Fibroblast of lung (primary cell): Measurements from ENCODE around the gene ERBB4. TPM values are rescaled to one million over a fixed set of nuclear protein-coding genes. Genes with fewer than 3 reads are reported as not detected.

Experiments used
- DNase-seq, 2 donors: peaks; one replicate each; pipeline versions ENCODE4 v3.0.0 to v3.0.0-alpha.2; 2010; ENCODE audit warnings: low read depth in 2 of 2
- H2AFZ ChIP-seq: 2 replicates; pipeline ENCODE4 v1.5.1; 2012; ENCODE audit warnings: low read length, control low read depth, inconsistent platforms
- H3K27ac ChIP-seq: 2 replicates; pipeline ENCODE4 v1.5.1; 2011; ENCODE audit warnings: low read length, control low read depth; ENCODE audit not compliant: insufficient read depth
- H3K27me3 ChIP-seq: 2 replicates; pipeline ENCODE4 v1.5.1; 2011; ENCODE audit warnings: mild to moderate bottlenecking, low read length; ENCODE audit not compliant: control insufficient read depth, insufficient read depth
- H3K36me3 ChIP-seq: 2 replicates; pipeline ENCODE4 v1.5.1; 2011; ENCODE audit warnings: low read length; ENCODE audit not compliant: control insufficient read depth, insufficient read depth
- H3K4me1 ChIP-seq: 2 replicates; pipeline ENCODE4 v1.5.1; 2011; ENCODE audit warnings: low read length; ENCODE audit not compliant: control insufficient read depth, insufficient read depth; ENCODE audit errors: extremely low read depth
- H3K4me2 ChIP-seq: 2 replicates; pipeline ENCODE4 v1.5.1; 2011; ENCODE audit warnings: low read length, control low read depth; ENCODE audit not compliant: insufficient read depth; ENCODE audit errors: extremely low read depth
- H3K4me3 ChIP-seq, 4 experiments: fragments of 200-600 bp in 1 of 4; sonication (generic) in 1 of 4; replicated peaks in 1 of 4; 2 replicates each; pipeline ENCODE4 v1.5.1; 2011 to 2016; ENCODE audit warnings: low read length in 4 of 4, low read depth in 3 of 4, mild to moderate bottlenecking in 3 of 4, control low read depth in 2 of 4, inconsistent platforms in 1 of 4, mixed read lengths in 1 of 4; ENCODE audit not compliant: insufficient read depth in 1 of 4; ENCODE audit errors: control extremely low read depth in 1 of 4
- H3K79me2 ChIP-seq: 2 replicates; pipeline ENCODE4 v1.5.1; 2012; ENCODE audit warnings: mild to moderate bottlenecking, low read length, inconsistent platforms; ENCODE audit not compliant: control insufficient read depth, insufficient read depth
- H3K9ac ChIP-seq: 2 replicates; pipeline ENCODE4 v1.5.1; 2011; ENCODE audit warnings: mild to moderate bottlenecking, low read length, control low read depth; ENCODE audit not compliant: insufficient read depth
- H3K9me3 ChIP-seq: 2 replicates; pipeline ENCODE4 v1.5.1; 2012; ENCODE audit warnings: low read depth, low read length; ENCODE audit not compliant: control insufficient read depth, insufficient read depth
- H4K20me1 ChIP-seq: 2 replicates; pipeline ENCODE4 v1.5.1; 2011; ENCODE audit warnings: low read length; ENCODE audit not compliant: control insufficient read depth, insufficient read depth; ENCODE audit errors: extremely low read depth
- EZH2 ChIP-seq: IDR thresholded peaks from 2 replicates; pipeline ENCODE4 v1.5.1; 2012; ENCODE audit warnings: low read length, control low read depth, mild to moderate bottlenecking; ENCODE audit errors: missing control alignments
- polyA plus RNA-seq, 2 donors: library from polyadenylated mRNA; depleted of rRNA in 1 of 2; stranded (reverse) in 1 of 2; unstranded in 1 of 2; fragments of >200 nt; gene quantifications; 2 replicates each; pipeline ENCODE4 v1.2.1, GENCODE V29; 2011 to 2012; ENCODE audit warnings: missing spikeins in 1 of 2
- total RNA-seq: library from RNA; depleted of rRNA; stranded (reverse); fragments of >200 nt; gene quantifications from 2 replicates; pipeline ENCODE4 v1.2.1, GENCODE V29; 2014
- TF ChIP-seq, protein P1 (sequence below), 2 donors: IDR thresholded peaks in 1 of 2; conservative IDR thresholded peaks in 1 of 2; 1 replicate in 1 of 2; 2 replicates in 1 of 2; pipeline ENCODE4 v1.5.1; 2011 to 2012; ENCODE audit warnings: low read length in 2 of 2, control low read depth in 1 of 2, inconsistent platforms in 1 of 2, low read depth in 1 of 2, mild to moderate bottlenecking in 1 of 2

The ERBB4 gene
- total and polyA plus RNA-seq, 2 donors (not counting 1 experiment from before 2014, with no cell fraction given), result 0.08 to 0.17 TPM

DNA sequence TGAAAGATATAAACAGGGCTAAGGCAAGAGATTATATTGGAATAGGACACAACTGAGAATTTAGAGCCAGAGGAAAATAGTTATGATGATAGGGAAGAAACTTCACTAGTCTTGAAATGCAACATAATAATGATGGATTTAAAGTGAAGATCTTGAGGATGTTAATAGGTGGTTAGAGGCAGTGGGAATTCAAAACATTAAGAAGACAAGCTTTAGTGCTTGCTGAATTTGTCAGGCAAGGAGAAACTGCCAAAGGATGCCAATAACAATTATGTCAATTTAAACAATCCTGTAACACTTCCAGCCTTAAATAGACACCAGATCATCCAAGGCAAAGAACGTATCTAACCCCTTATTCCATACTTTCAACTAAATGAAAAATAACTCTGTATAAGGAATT is 330.1 kb downstream of the ERBB4 start:
- Histone ChIP-seq H3K27me3 (no peaks in the 10 kb centered on the region), H3K9ac (no peak overlapping the region), H3K4me1 (no peaks in the 10 kb centered on the region), H3K4me3 (no peak overlapping the region), H2AFZ (no peak overlapping the region), H3K4me2 (no peak overlapping the region), H3K27ac (no peak overlapping the region), H3K36me3 (no peaks in the 10 kb centered on the region), H4K20me1 (no peaks in the 10 kb centered on the region), H3K79me2 (no peaks in the 10 kb centered on the region), H3K9me3 (no peaks in the 10 kb centered on the region)
- TF ChIP-seq, protein P1, sequence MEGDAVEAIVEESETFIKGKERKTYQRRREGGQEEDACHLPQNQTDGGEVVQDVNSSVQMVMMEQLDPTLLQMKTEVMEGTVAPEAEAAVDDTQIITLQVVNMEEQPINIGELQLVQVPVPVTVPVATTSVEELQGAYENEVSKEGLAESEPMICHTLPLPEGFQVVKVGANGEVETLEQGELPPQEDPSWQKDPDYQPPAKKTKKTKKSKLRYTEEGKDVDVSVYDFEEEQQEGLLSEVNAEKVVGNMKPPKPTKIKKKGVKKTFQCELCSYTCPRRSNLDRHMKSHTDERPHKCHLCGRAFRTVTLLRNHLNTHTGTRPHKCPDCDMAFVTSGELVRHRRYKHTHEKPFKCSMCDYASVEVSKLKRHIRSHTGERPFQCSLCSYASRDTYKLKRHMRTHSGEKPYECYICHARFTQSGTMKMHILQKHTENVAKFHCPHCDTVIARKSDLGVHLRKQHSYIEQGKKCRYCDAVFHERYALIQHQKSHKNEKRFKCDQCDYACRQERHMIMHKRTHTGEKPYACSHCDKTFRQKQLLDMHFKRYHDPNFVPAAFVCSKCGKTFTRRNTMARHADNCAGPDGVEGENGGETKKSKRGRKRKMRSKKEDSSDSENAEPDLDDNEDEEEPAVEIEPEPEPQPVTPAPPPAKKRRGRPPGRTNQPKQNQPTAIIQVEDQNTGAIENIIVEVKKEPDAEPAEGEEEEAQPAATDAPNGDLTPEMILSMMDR (conservative IDR thresholded peaks at IDR 0.05 in 1 of 2, IDR thresholded peaks at IDR 0.05 in 1 of 2; ENCODE audit: low read depth in 1 of 2, low read length in 2 of 2), result no peak
- TF ChIP-seq EZH2, result no peak
- DNase-seq, result no peak

DNA sequence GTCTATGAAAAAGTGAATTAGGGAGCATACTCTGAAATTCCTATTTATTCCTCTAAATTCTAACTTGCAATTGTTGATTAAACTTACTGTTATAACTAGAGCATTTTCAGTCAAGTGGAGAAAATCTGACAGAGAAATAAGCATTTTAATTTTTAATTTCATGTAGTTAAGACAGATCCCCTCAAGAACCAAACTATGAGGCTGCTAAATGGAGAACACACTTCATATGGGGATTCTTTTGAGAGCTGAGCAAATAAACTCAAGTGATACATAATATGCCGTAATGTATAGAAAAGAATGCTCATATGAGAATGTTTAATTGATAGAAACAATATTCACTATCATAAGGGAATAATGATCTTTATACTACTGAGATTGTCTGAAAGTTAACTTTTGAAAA is 340.8 kb downstream of the ERBB4 start:
- Histone ChIP-seq H3K4me1 (no peaks in the 10 kb centered on the region), H3K9ac (no peak overlapping the region)
- TF ChIP-seq, protein P1 (conservative IDR thresholded peaks at IDR 0.05 in 1 of 2, IDR thresholded peaks at IDR 0.05 in 1 of 2; ENCODE audit: low read depth in 1 of 2, low read length in 2 of 2), result no peak
- TF ChIP-seq EZH2, result no peak

DNA sequence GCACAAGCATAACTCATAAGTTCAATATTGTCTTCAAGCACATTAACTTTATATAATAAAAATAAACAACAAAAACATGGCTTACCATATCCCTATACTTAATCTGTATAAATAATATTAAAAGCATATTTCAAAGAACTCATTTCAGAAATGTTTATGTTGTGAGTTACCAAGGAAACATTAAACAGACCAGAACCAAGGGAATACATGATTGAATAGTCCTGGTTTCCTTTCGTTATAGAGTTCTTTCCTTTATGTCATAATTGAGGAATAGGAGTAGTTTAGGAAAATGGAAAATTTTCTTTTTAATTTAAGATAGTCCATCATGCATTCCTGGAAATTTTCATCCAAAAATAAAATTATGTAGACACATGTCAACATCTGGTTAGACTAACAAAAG is 343.0 kb downstream of the ERBB4 start:
- Histone ChIP-seq H4K20me1 (no peaks in the 10 kb centered on the region), H2AFZ (no peak overlapping the region), H3K27ac (no peak overlapping the region), H3K27me3 (no peaks in the 10 kb centered on the region), H3K4me2 (no peak overlapping the region), H3K4me3 (no peak overlapping the region), H3K36me3 (no peaks in the 10 kb centered on the region), H3K9me3 (no peaks in the 10 kb centered on the region), H3K9ac (no peak overlapping the region), H3K4me1 (no peaks in the 10 kb centered on the region), H3K79me2 (no peaks in the 10 kb centered on the region)
- TF ChIP-seq, protein P1 (conservative IDR thresholded peaks at IDR 0.05 in 1 of 2, IDR thresholded peaks at IDR 0.05 in 1 of 2; ENCODE audit: low read depth in 1 of 2, low read length in 2 of 2), result no peak
- no peak for TF ChIP-seq EZH2
- no peak for DNase-seq

More for the DNA sequence above, 340.8 kb downstream of the ERBB4 start:
- no peak overlapping the region for H2AFZ ChIP-seq
- no peak overlapping the region for H3K4me3 ChIP-seq
- no peaks in the 10 kb centered on the region for H3K9me3 ChIP-seq
- no peak overlapping the region for H3K4me2 ChIP-seq
- no peaks in the 10 kb centered on the region for H3K27me3 ChIP-seq
- no peaks in the 10 kb centered on the region for H3K79me2 ChIP-seq
- no peak overlapping the region for H3K27ac ChIP-seq
- no peak for DNase-seq
- no peaks in the 10 kb centered on the region for H3K36me3 ChIP-seq
- H4K20me1 ChIP-seq, result no peaks in the 10 kb centered on the region
